CD14-positive monocyte (primary cell): ENCODE results near the gene BNIP2. TPM values are rescaled to one million over a fixed set of nuclear protein-coding genes. Genes with fewer than 3 reads are reported as not detected.

Source experiments
- DNase-seq, 3 donors: peaks; one replicate each; pipeline ENCODE4 v3.0.0-alpha.2; 2011 to 2022
- H2AFZ ChIP-seq: 2 replicates; pipeline ENCODE4 v1.6.0; 2012; ENCODE audit warnings: mild to moderate bottlenecking, low read depth, low read length, inconsistent platforms; ENCODE audit not compliant: insufficient read depth, poor library complexity, severe bottlenecking
- H3K27ac ChIP-seq, 2 donors: 1 replicate in 1 of 2; 2 replicates in 1 of 2; pipeline ENCODE4 v1.5.1; 2012 to 2013; ENCODE audit warnings: low read length in 2 of 2, control low read depth in 1 of 2, inconsistent platforms in 1 of 2, low read depth in 1 of 2, mild to moderate bottlenecking in 1 of 2
- H3K27me3 ChIP-seq, 2 donors: one replicate each; pipeline versions ENCODE4 v1.6.0 to v1.6.1; 2011 to 2013; ENCODE audit warnings: low read length in 2 of 2; ENCODE audit not compliant: control insufficient read depth in 2 of 2, insufficient read depth in 2 of 2
- H3K36me3 ChIP-seq, 2 donors: replicated peaks in 1 of 2; 1 replicate in 1 of 2; 2 replicates in 1 of 2; pipeline versions ENCODE4 v1.5.1 to v1.6.1; 2012 to 2013; ENCODE audit warnings: low read length in 2 of 2, control low read depth in 1 of 2, inconsistent platforms in 1 of 2, mild to moderate bottlenecking in 1 of 2; ENCODE audit not compliant: insufficient read depth in 2 of 2, control insufficient read depth in 1 of 2
- H3K4me1 ChIP-seq, 2 donors: 1 replicate in 1 of 2; 2 replicates in 1 of 2; pipeline versions ENCODE4 v1.5.1 to v1.6.1; 2012 to 2013; ENCODE audit warnings: low read length in 2 of 2, control low read depth in 1 of 2, inconsistent platforms in 1 of 2, mild to moderate bottlenecking in 1 of 2, moderate library complexity in 1 of 2; ENCODE audit not compliant: insufficient read depth in 2 of 2, control insufficient read depth in 1 of 2
- H3K4me2 ChIP-seq: replicated peaks from 2 replicates; pipeline ENCODE3; 2012; ENCODE audit warnings: low read length, moderate library complexity, mild to moderate bottlenecking; ENCODE audit not compliant: poor library complexity, severe bottlenecking; ENCODE audit errors: extremely low read depth
- H3K4me3 ChIP-seq, 3 experiments: fragments of 200-600 bp in 1 of 3; sonication (generic) in 1 of 3; replicated peaks in 1 of 3; 1 replicate in 2 of 3; 2 replicates in 1 of 3; pipeline ENCODE4 v1.5.1; 2011 to 2013; ENCODE audit warnings: low read length in 3 of 3, mild to moderate bottlenecking in 3 of 3, control low read depth in 2 of 3, low read depth in 2 of 3, inconsistent platforms in 1 of 3, moderate library complexity in 1 of 3
- H3K79me2 ChIP-seq: 2 replicates; pipeline ENCODE4 v1.6.0; 2012; ENCODE audit warnings: mild to moderate bottlenecking, control low read depth, inconsistent platforms, low read length, moderate library complexity; ENCODE audit not compliant: insufficient read depth
- H3K9ac ChIP-seq: 2 replicates; pipeline ENCODE4 v1.6.0; 2017; ENCODE audit warnings: low read length, mild to moderate bottlenecking; ENCODE audit not compliant: insufficient read depth, poor library complexity, severe bottlenecking
- H3K9me3 ChIP-seq, 2 donors: replicated peaks in 1 of 2; 1 replicate in 1 of 2; 2 replicates in 1 of 2; pipeline versions ENCODE4 v1.5.1 to v1.6.1; 2012 to 2013; ENCODE audit warnings: low read length in 2 of 2, control low read depth in 1 of 2; ENCODE audit not compliant: control insufficient read depth in 1 of 2, insufficient read depth in 1 of 2
- H4K20me1 ChIP-seq: 2 replicates; pipeline ENCODE4 v1.6.0; 2012; ENCODE audit warnings: mild to moderate bottlenecking, low read length, control low read depth, moderate library complexity; ENCODE audit not compliant: insufficient read depth
- H3K27ac Mint-ChIP-seq, 7 donors: one replicate each; pipeline ENCODE4 v1.8.0; 2020; ENCODE audit warnings: mild to moderate bottlenecking in 7 of 7, mixed read lengths in 7 of 7, moderate library complexity in 6 of 7, inconsistent platforms in 2 of 7
- H3K27me3 Mint-ChIP-seq, 3 donors: one replicate each; pipeline ENCODE4 v1.8.0; 2021 to 2022; ENCODE audit warnings: low read depth in 3 of 3, mild to moderate bottlenecking in 3 of 3, mixed read lengths in 3 of 3, moderate library complexity in 3 of 3, inconsistent platforms in 1 of 3
- H3K36me3 Mint-ChIP-seq, 2 donors: one replicate each; pipeline ENCODE4 v1.8.0; 2020; ENCODE audit warnings: mixed read lengths in 2 of 2, inconsistent platforms in 1 of 2, mild to moderate bottlenecking in 1 of 2
- H3K4me1 Mint-ChIP-seq: one replicate; pipeline ENCODE4 v1.8.0; 2020; ENCODE audit warnings: mild to moderate bottlenecking, mixed read lengths
- H3K4me3 Mint-ChIP-seq, 2 donors: one replicate each; pipeline ENCODE4 v1.8.0; 2020; ENCODE audit warnings: mild to moderate bottlenecking in 2 of 2, mixed read lengths in 2 of 2, moderate library complexity in 1 of 2
- H3K9me3 Mint-ChIP-seq, 7 donors: one replicate each; pipeline ENCODE4 v1.8.0; 2020 to 2022; ENCODE audit warnings: mixed read lengths in 7 of 7, mild to moderate bottlenecking in 6 of 7, moderate library complexity in 6 of 7, inconsistent platforms in 2 of 7
- WGBS: methylation state at CpG from one replicate; pipeline ENCODE4 v1.1.5; 2013; ENCODE audit warnings: missing lambda C conversion rate; ENCODE audit not compliant: insufficient coverage; 5-methylcytosine and 5-hydroxymethylcytosine counted together
- intact Hi-C, 2 donors: fragments of 100-400 bp; cut with micrococcal nuclease; formaldehyde crosslinking; loops; one replicate each; pipeline versions ENCODE4 v1.15.0 to v1.15.1; 2023
- polyA plus RNA-seq, 3 donors: library from polyadenylated mRNA; depleted of rRNA in 1 of 3; unstranded in 2 of 3; stranded (reverse) in 1 of 3; fragments of 300-500 nt in 2 of 3; fragments of >200 nt in 1 of 3; fragmentation: Illumina TruSeq in 2 of 3; gene quantifications; 1 replicate in 2 of 3; 2 replicates in 1 of 3; pipeline ENCODE4 v1.2.3, GENCODE V29; 2012 to 2021
- TF ChIP-seq, protein P1 (sequence below): fragments of 200-600 bp; IDR thresholded peaks from one replicate; pipeline ENCODE4 v1.8.0; 2022; ENCODE audit warnings: antibody characterized with exemption, mild to moderate bottlenecking

The BNIP2 gene
- polyA plus RNA-seq, 3 donors = 83.4 to 189 (median 136) TPM

DNA sequence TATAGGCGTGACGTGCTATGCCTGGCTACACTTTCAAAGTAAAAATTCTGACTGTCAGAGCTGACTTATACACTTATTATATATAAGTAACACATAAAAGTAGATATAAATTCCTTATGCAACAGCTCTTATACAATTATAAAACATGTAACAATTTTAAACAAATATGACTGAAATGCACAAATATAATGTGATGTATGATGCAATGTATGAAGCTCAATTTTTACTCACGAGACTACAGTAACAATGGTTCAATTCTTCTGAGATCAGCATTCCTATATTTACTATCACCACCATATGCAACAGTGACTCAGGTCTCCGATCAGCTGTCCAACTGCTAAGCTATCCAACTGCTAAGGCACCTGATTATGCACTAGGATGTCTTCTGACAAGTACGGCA lies 8.2 kb downstream of the BNIP2 start:
- TF ChIP-seq, protein P1, sequence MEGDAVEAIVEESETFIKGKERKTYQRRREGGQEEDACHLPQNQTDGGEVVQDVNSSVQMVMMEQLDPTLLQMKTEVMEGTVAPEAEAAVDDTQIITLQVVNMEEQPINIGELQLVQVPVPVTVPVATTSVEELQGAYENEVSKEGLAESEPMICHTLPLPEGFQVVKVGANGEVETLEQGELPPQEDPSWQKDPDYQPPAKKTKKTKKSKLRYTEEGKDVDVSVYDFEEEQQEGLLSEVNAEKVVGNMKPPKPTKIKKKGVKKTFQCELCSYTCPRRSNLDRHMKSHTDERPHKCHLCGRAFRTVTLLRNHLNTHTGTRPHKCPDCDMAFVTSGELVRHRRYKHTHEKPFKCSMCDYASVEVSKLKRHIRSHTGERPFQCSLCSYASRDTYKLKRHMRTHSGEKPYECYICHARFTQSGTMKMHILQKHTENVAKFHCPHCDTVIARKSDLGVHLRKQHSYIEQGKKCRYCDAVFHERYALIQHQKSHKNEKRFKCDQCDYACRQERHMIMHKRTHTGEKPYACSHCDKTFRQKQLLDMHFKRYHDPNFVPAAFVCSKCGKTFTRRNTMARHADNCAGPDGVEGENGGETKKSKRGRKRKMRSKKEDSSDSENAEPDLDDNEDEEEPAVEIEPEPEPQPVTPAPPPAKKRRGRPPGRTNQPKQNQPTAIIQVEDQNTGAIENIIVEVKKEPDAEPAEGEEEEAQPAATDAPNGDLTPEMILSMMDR = no peak
- no peaks in the 10 kb centered on the region for H3K27me3 ChIP-seq
- no peak overlapping the region for H2AFZ ChIP-seq
- H3K9me3 ChIP-seq = no peaks in the 10 kb centered on the region
- Mint-ChIP-seq H3K27me3 (no peaks in the 10 kb centered on the region), H3K9me3 (no peaks in the 10 kb centered on the region), H3K27ac (no peak overlapping the region), H3K36me3 (peaks cover 63 to 73% of the 10 kb centered on the region in 2 donors), H3K4me3 (no peak overlapping the region), H3K4me1 (peaks cover 24% of the 10 kb centered on the region)
- peaks cover 19 to 26% of the 10 kb centered on the region in 2 donors for H3K4me1 ChIP-seq
- 80% methylated on average over 1 of the region's 5 CpGs for WGBS
- intact Hi-C loops = loop anchor here (10.0 kb wide), 2 partner anchors 576 to 696 kb away; partner anchors contain the start of genes CCNB2 (in 1 of the 2) and RNF111 (in 1 of the 2)
- no peak overlapping the region for H3K9ac ChIP-seq
- no peak for DNase-seq
- H3K27ac ChIP-seq = no peak overlapping the region
- H3K36me3 ChIP-seq = peaks cover 73 to 92% of the 10 kb centered on the region in 2 donors
- peaks cover 98% of the 10 kb centered on the region for H3K79me2 ChIP-seq
- H3K4me3 ChIP-seq = no peak overlapping the region
- no peak overlapping the region for H3K4me2 ChIP-seq
- peaks cover 100% of the 10 kb centered on the region for H4K20me1 ChIP-seq

GRCh38 chr15:59680346-59680745 lies 8.8 kb downstream of the BNIP2 start:
- Mint-ChIP-seq H3K4me3 (no peak overlapping the region), H3K36me3 (peaks cover 68 to 75% of the 10 kb centered on the region in 2 donors), H3K4me1 (peaks cover 19% of the 10 kb centered on the region), H3K27me3 (no peaks in the 10 kb centered on the region), H3K27ac (peak overlapping the region in 1 of 7 donors; percentile 24), H3K9me3 (no peaks in the 10 kb centered on the region)
- intact Hi-C loops = loop anchor here (10.0 kb wide), 2 partner anchors 576 to 696 kb away; partner anchors contain the start of genes CCNB2 (in 1 of the 2) and RNF111 (in 1 of the 2)
- Histone ChIP-seq H3K4me2 (no peak overlapping the region), H3K4me3 (no peak overlapping the region), H2AFZ (no peak overlapping the region), H3K36me3 (peaks cover 77 to 97% of the 10 kb centered on the region in 2 donors), H3K9me3 (no peaks in the 10 kb centered on the region), H3K9ac (no peak overlapping the region), H3K27ac (no peak overlapping the region), H3K79me2 (peaks cover 98% of the 10 kb centered on the region), H3K27me3 (no peaks in the 10 kb centered on the region), H4K20me1 (peaks cover 100% of the 10 kb centered on the region), H3K4me1 (peaks cover 14 to 20% of the 10 kb centered on the region in 2 donors)
- no peak for DNase-seq
- 96% methylated on average over 5 of the region's 6 CpGs for WGBS
- TF ChIP-seq, protein P1 = no peak
